HCT116 (cell line): ENCODE measurements around the gene ESR2. TPM values are rescaled to one million over a fixed set of nuclear protein-coding genes. Genes with fewer than 3 reads are reported as not detected.

Experiments
- ATAC-seq: fragments of 200-7000 bp; cut with Tn5 transposase; 2 replicates; pipeline ENCODE4 v1.9.1; 2020; ENCODE audit warnings: mild to moderate bottlenecking, moderate library complexity
- BruUV-seq: library from RNA; stranded (reverse); fragments of 400-500 nt; replicated peaks from 2 replicates; lab custom pipeline; 2021; lab: Mats Ljungman, UMichigan
- CTCF ChIA-PET: fragments of 300-600 bp; sonication (Branson Sonifier 250); formaldehyde crosslinking; loops from one replicate; lab custom pipeline; 2021; ENCODE audit warnings: antibody characterized with exemption; lab: Charles Lee
- POLR2A ChIA-PET: fragments of 300-600, 350-600 bp; sonication (Branson Sonifier 250); formaldehyde crosslinking; loops from one replicate; lab custom pipeline; 2021; ENCODE audit warnings: antibody characterized with exemption; lab: Charles Lee
- RAD21 ChIA-PET, 2 experiments: fragments of 300-600 bp; sonication (Branson Sonifier 250); formaldehyde crosslinking; loops; one replicate each; lab custom pipeline; 2023; ENCODE audit warnings: low total read pairs in 2 of 2; ENCODE audit not compliant: uncharacterized antibody in 2 of 2, unreplicated experiment in 2 of 2, low non-redundant PET in 1 of 2; lab: Charles Lee
- DNase-seq: peaks from one replicate; pipeline ENCODE4 v3.0.0-alpha.2; 2010; ENCODE audit warnings: low read depth, low spot score
- H2AFZ ChIP-seq: fragments of 200-600 bp; shearing (Covaris generic), sonication (generic); 2 replicates; pipeline ENCODE4 v1.6.1; 2017; ENCODE audit warnings: low read depth, mixed run types, mixed read lengths, antibody characterized with exemption, low read length; ENCODE audit not compliant: poor library complexity, severe bottlenecking
- H3K27ac ChIP-seq: 2 replicates; pipeline ENCODE4 v1.5.1; 2012; ENCODE audit warnings: low read depth, low read length
- H3K27me3 ChIP-seq: fragments of 200-600 bp; sonication (generic); 2 replicates; pipeline ENCODE4 v1.6.1; 2016; ENCODE audit warnings: mixed run types, low read length, mixed read lengths; ENCODE audit not compliant: insufficient read depth
- H3K36me3 ChIP-seq, 2 experiments: fragments of 200-500 bp in 1 of 2; fragments of 200-600 bp in 1 of 2; sonication (Bioruptor generic) in 1 of 2; sonication (generic) in 1 of 2; 2 replicates each; pipeline versions ENCODE4 v1.5.1 to v1.6.1; 2014 to 2016; ENCODE audit warnings: low read length in 2 of 2, inconsistent platforms in 1 of 2, mixed read lengths in 1 of 2, mixed run types in 1 of 2; ENCODE audit not compliant: insufficient read depth in 2 of 2, control insufficient read depth in 1 of 2
- H3K4me1 ChIP-seq, 2 experiments: fragments of 200-600 bp in 1 of 2; sonication (generic) in 1 of 2; 2 replicates each; pipeline versions ENCODE4 v1.5.1 to v1.6.1; 2012 to 2017; ENCODE audit warnings: low read length in 2 of 2, inconsistent platforms in 1 of 2, mild to moderate bottlenecking in 1 of 2, mixed read lengths in 1 of 2, mixed run types in 1 of 2, moderate library complexity in 1 of 2; ENCODE audit not compliant: insufficient read depth in 2 of 2, control insufficient read depth in 1 of 2
- H3K4me2 ChIP-seq: fragments of 200-600 bp; sonication (generic); 2 replicates; pipeline ENCODE4 v1.6.1; 2017; ENCODE audit warnings: mixed run types, low read length, mixed read lengths
- H3K4me3 ChIP-seq, 2 experiments: fragments of 200-600 bp in 1 of 2; sonication (generic) in 1 of 2; replicated peaks in 1 of 2; 2 replicates each; pipeline ENCODE4 v1.5.1; 2011 to 2016; ENCODE audit warnings: low read length in 2 of 2, control low read depth in 1 of 2, low read depth in 1 of 2, mild to moderate bottlenecking in 1 of 2, mixed read lengths in 1 of 2, mixed run types in 1 of 2
- H3K79me2 ChIP-seq: fragments of 200-600 bp; sonication (generic); 2 replicates; pipeline ENCODE4 v1.6.1; 2017; ENCODE audit warnings: mild to moderate bottlenecking, mixed run types, low read length, moderate library complexity, mixed read lengths; ENCODE audit not compliant: insufficient read depth
- H3K9ac ChIP-seq: fragments of 200-600 bp; sonication (generic); 2 replicates; pipeline ENCODE4 v1.6.1; 2016; ENCODE audit warnings: low read length, mixed read lengths
- H3K9me2 ChIP-seq: fragments of 200-600 bp; sonication (generic), shearing (Covaris generic); 2 replicates; pipeline ENCODE4 v1.6.1; 2017; ENCODE audit warnings: mixed run types, mild to moderate bottlenecking, moderate library complexity; ENCODE audit not compliant: insufficient read depth
- H3K9me3 ChIP-seq, 2 experiments: fragments of 200-500 bp in 1 of 2; fragments of 200-600 bp in 1 of 2; sonication (Bioruptor generic) in 1 of 2; sonication (generic) in 1 of 2; 2 replicates each; pipeline ENCODE4 v1.6.1; 2014 to 2017; ENCODE audit warnings: low read length in 2 of 2, mixed read lengths in 2 of 2, inconsistent platforms in 1 of 2, low read depth in 1 of 2, mild to moderate bottlenecking in 1 of 2, mixed run types in 1 of 2, moderate library complexity in 1 of 2; ENCODE audit not compliant: control insufficient read depth in 1 of 2, insufficient read depth in 1 of 2
- H4K20me1 ChIP-seq: fragments of 200-600 bp; sonication (generic), shearing (Covaris generic); 2 replicates; pipeline ENCODE4 v1.6.1; 2017; ENCODE audit warnings: mixed run types, mild to moderate bottlenecking, moderate library complexity; ENCODE audit not compliant: insufficient read depth
- CEBPB ChIP-seq: IDR thresholded peaks from 2 replicates; pipeline ENCODE4 v1.6.1; 2012; ENCODE audit warnings: low read depth
- ELF1 ChIP-seq: IDR thresholded peaks from 2 replicates; pipeline ENCODE4 v1.6.1; 2012; ENCODE audit warnings: low read depth, borderline replicate concordance
- EZH2 ChIP-seq: fragments of 200-600 bp; sonication (generic); IDR thresholded peaks from 2 replicates; pipeline ENCODE4 v1.6.1; 2017; ENCODE audit warnings: antibody characterized with exemption, mixed run types
- EZH2phosphoT487 ChIP-seq: fragments of 200-600 bp; IDR thresholded peaks from 2 replicates; pipeline ENCODE4 v1.6.1; 2018; ENCODE audit warnings: antibody characterized with exemption, borderline replicate concordance
- POLR2A ChIP-seq: IDR thresholded peaks from 2 replicates; pipeline ENCODE4 v1.7.0; 2011; ENCODE audit warnings: borderline replicate concordance; ENCODE audit not compliant: insufficient read depth, insufficient read length; ENCODE audit errors: extremely low read depth
- POLR2AphosphoS5 ChIP-seq: IDR thresholded peaks from 2 replicates; pipeline ENCODE4 v1.6.1; 2011; ENCODE audit warnings: mild to moderate bottlenecking, low read depth, low read length, moderate library complexity
- RAD21 ChIP-seq: IDR thresholded peaks from 2 replicates; pipeline ENCODE4 v1.6.1; 2012; ENCODE audit warnings: low read depth, mild to moderate bottlenecking
- SP1 ChIP-seq: IDR thresholded peaks from 2 replicates; pipeline ENCODE4 v1.6.1; 2012; ENCODE audit warnings: low read depth
- TCF7L2 ChIP-seq: IDR thresholded peaks from 2 replicates; pipeline ENCODE4 v1.7.0; 2011; ENCODE audit warnings: borderline replicate concordance, inconsistent platforms; ENCODE audit not compliant: insufficient read depth, insufficient read length; ENCODE audit errors: extremely low read depth
- YY1 ChIP-seq: IDR thresholded peaks from 2 replicates; pipeline ENCODE4 v1.6.1; 2011; ENCODE audit warnings: low read length, low read depth, moderate library complexity, mild to moderate bottlenecking; ENCODE audit not compliant: insufficient replicate concordance; ENCODE audit errors: extremely low read depth
- ZNF274 ChIP-seq: fragments of 200-500 bp; sonication (Bioruptor generic); IDR thresholded peaks from 2 replicates; pipeline ENCODE4 v1.6.1; 2014; ENCODE audit warnings: mild to moderate bottlenecking, low read depth, low read length, inconsistent platforms
- intact Hi-C: fragments of 100-400 bp; cut with micrococcal nuclease; formaldehyde crosslinking; loops from 2 replicates; pipeline ENCODE4 v1.10.0; 2022
- total RNA-seq: library from RNA; stranded (reverse); gene quantifications from one replicate; pipeline ENCODE4 v1.2.1, GENCODE V29; 2021; ENCODE audit not compliant: unreplicated experiment
- TF ChIP-seq, protein P1 (sequence below), 3 experiments: fragments of 200-600 bp in 1 of 3; sonication (generic) in 1 of 3; IDR thresholded peaks in 2 of 3; conservative IDR thresholded peaks in 1 of 3; 2 replicates each; pipeline ENCODE4 v1.5.1; 2012 to 2017; ENCODE audit warnings: low read depth in 2 of 3, low read length in 2 of 3, antibody characterized with exemption in 1 of 3, borderline replicate concordance in 1 of 3, control low read depth in 1 of 3, mild to moderate bottlenecking in 1 of 3, mixed read lengths in 1 of 3, mixed run types in 1 of 3, moderate library complexity in 1 of 3; ENCODE audit not compliant: insufficient read depth in 1 of 3
- TF ChIP-seq, protein P2 (sequence below): IDR thresholded peaks from 2 replicates; pipeline ENCODE4 v1.6.1; 2012
- TF ChIP-seq, protein P3 (sequence below): IDR thresholded peaks from 2 replicates; pipeline ENCODE4 v1.6.1; 2012
- TF ChIP-seq, protein P4 (sequence below): IDR thresholded peaks from 2 replicates; pipeline ENCODE4 v1.6.1; 2012; ENCODE audit warnings: low read depth

The ESR2 gene
- total RNA-seq, 1 experiment from 2014 or later: 0.32 TPM

DNA sequence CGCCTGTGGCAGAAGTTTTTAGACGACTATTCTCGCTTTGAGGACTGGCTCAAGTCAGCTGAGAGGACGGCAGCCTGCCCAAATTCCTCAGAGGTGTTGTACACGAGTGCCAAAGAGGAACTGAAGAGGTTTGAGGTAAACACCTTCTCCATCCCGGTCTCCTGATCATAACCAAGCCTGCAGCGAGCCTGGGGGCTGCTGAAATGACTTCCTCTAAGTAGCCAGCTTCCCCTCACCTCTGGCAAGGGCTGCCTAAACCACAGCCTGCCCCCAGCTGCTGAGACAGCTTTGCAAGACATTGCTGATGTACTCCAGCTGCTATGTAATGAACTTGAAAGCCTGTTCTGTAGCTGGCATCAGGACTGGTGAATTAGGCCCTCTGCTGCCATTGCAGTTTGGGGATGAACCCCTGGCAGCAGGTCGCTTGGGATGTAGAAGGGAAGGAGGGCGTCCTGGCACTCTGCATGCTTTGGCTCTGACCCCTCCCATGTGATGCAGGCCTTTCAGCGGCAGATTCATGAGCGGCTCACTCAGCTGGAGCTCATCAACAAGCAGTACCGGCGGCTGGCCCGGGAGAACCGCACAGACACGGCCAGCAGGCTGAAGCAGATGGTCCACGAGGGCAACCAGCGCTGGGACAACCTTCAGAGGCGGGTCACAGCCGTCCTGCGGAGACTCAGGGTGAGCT lies 84.6 kb downstream of the ESR2 start:
- no peak for ATAC-seq
- CTCF ChIA-PET: no interaction called here
- H3K4me3 ChIP-seq: no peak overlapping the region
- H3K4me1 ChIP-seq: no peaks in the 10 kb centered on the region
- no peak overlapping the region for H3K4me2 ChIP-seq
- intact Hi-C loops: no loop called here
- H3K27me3 ChIP-seq: no peaks in the 10 kb centered on the region
- RAD21 ChIA-PET: no interaction called here
- no TSS peak for BruUV-seq
- no peaks in the 10 kb centered on the region for H3K9me2 ChIP-seq
- TF ChIP-seq ZNF274 (no peak), SP1 (no peak), ELF1 (no peak), YY1 (no peak), EZH2 (no peak), POLR2AphosphoS5 (no peak), CEBPB (no peak), POLR2A (no peak), TCF7L2 (no peak), RAD21 (no peak), EZH2phosphoT487 (no peak)
- TF ChIP-seq, protein P1, sequence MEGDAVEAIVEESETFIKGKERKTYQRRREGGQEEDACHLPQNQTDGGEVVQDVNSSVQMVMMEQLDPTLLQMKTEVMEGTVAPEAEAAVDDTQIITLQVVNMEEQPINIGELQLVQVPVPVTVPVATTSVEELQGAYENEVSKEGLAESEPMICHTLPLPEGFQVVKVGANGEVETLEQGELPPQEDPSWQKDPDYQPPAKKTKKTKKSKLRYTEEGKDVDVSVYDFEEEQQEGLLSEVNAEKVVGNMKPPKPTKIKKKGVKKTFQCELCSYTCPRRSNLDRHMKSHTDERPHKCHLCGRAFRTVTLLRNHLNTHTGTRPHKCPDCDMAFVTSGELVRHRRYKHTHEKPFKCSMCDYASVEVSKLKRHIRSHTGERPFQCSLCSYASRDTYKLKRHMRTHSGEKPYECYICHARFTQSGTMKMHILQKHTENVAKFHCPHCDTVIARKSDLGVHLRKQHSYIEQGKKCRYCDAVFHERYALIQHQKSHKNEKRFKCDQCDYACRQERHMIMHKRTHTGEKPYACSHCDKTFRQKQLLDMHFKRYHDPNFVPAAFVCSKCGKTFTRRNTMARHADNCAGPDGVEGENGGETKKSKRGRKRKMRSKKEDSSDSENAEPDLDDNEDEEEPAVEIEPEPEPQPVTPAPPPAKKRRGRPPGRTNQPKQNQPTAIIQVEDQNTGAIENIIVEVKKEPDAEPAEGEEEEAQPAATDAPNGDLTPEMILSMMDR (IDR thresholded peaks at IDR 0.05 in 2 of 3, conservative IDR thresholded peaks at IDR 0.05 in 1 of 3; ENCODE audit: borderline replicate concordance in 1 of 3, insufficient read depth in 1 of 3, low read depth in 2 of 3, low read length in 2 of 3): no peak
- TF ChIP-seq, protein P2, sequence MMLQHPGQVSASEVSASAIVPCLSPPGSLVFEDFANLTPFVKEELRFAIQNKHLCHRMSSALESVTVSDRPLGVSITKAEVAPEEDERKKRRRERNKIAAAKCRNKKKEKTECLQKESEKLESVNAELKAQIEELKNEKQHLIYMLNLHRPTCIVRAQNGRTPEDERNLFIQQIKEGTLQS: no peak
- TF ChIP-seq, protein P3, sequence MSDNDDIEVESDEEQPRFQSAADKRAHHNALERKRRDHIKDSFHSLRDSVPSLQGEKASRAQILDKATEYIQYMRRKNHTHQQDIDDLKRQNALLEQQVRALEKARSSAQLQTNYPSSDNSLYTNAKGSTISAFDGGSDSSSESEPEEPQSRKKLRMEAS: no peak
- TF ChIP-seq, protein P4, sequence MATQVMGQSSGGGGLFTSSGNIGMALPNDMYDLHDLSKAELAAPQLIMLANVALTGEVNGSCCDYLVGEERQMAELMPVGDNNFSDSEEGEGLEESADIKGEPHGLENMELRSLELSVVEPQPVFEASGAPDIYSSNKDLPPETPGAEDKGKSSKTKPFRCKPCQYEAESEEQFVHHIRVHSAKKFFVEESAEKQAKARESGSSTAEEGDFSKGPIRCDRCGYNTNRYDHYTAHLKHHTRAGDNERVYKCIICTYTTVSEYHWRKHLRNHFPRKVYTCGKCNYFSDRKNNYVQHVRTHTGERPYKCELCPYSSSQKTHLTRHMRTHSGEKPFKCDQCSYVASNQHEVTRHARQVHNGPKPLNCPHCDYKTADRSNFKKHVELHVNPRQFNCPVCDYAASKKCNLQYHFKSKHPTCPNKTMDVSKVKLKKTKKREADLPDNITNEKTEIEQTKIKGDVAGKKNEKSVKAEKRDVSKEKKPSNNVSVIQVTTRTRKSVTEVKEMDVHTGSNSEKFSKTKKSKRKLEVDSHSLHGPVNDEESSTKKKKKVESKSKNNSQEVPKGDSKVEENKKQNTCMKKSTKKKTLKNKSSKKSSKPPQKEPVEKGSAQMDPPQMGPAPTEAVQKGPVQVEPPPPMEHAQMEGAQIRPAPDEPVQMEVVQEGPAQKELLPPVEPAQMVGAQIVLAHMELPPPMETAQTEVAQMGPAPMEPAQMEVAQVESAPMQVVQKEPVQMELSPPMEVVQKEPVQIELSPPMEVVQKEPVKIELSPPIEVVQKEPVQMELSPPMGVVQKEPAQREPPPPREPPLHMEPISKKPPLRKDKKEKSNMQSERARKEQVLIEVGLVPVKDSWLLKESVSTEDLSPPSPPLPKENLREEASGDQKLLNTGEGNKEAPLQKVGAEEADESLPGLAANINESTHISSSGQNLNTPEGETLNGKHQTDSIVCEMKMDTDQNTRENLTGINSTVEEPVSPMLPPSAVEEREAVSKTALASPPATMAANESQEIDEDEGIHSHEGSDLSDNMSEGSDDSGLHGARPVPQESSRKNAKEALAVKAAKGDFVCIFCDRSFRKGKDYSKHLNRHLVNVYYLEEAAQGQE: no peak
- TF ChIP-seq, all 23 proteins: peak for 0
- H3K79me2 ChIP-seq: no peaks in the 10 kb centered on the region
- POLR2A ChIA-PET: no interaction called here
- H3K27ac ChIP-seq: no peak overlapping the region
- no peaks in the 10 kb centered on the region for H4K20me1 ChIP-seq
- no peak overlapping the region for H2AFZ ChIP-seq
- H3K9ac ChIP-seq: no peak overlapping the region
- no peak for DNase-seq
- H3K9me3 ChIP-seq: no peaks in the 10 kb centered on the region
- H3K36me3 ChIP-seq: no peaks in the 10 kb centered on the region; a peak in 2 of 4 replicates
